Measurements from ENCODE around the gene GP1BB.

Gene GP1BB

GRCh38 chr22:19701420-19702145 lies 21.8 kb upstream of the GP1BB start:
- Histone ChIP-seq H2AK5ac (ENCODE audit: low read depth, low read length) (no peak overlapping the region), H3K23ac (ENCODE audit: low read depth, low read length, poor library complexity) (no peak overlapping the region), H3K14ac (ENCODE audit: low read length) (no peak overlapping the region), H3K27ac (replicated peaks; ENCODE audit: low read length) (no peak overlapping the region), H4K91ac (ENCODE audit: low read depth, low read length, poor library complexity) (no peak overlapping the region), H3K4me2 (ENCODE audit: insufficient read depth, low read length, poor library complexity, severe bottlenecking) (no peak overlapping the region), H3K18ac (ENCODE audit: low read length) (no peak overlapping the region), H3K27me3 (ENCODE audit: control insufficient read depth in 3 of 3, insufficient read depth in 3 of 3, low read depth in 1 of 3, low read length in 3 of 3) (peaks cover 0 to 8% (median 0%) of the 10 kb centered on the region in 3 experiments), H3K4me1 (ENCODE audit: control insufficient read depth in 2 of 2, insufficient read depth in 1 of 2, low read depth in 1 of 2, low read length in 2 of 2) (peaks cover 2 to 8% of the 10 kb centered on the region in 2 donors), H4K8ac (ENCODE audit: low read depth, low read length) (no peak overlapping the region), H2BK5ac (ENCODE audit: low read length) (no peak overlapping the region), H3K9me3 (replicated peaks in 1 of 2; ENCODE audit: control insufficient read depth in 2 of 2, insufficient read depth in 1 of 2, low read depth in 1 of 2, low read length in 2 of 2) (no peaks in the 10 kb centered on the region), H2BK120ac (ENCODE audit: low read depth, low read length) (no peak overlapping the region), H2AFZ (ENCODE audit: low read length) (no peak overlapping the region), H3K79me1 (ENCODE audit: low read depth, low read length) (no peaks in the 10 kb centered on the region), H3K4ac (ENCODE audit: low read length) (no peak overlapping the region), H3K9ac (ENCODE audit: low read depth, low read length, poor library complexity) (no peak overlapping the region), H3K36me3 (replicated peaks in 1 of 2; ENCODE audit: control insufficient read depth in 2 of 2, insufficient read depth in 2 of 2, low read length in 2 of 2) (no peaks in the 10 kb centered on the region), H2BK15ac (ENCODE audit: low read length) (no peak overlapping the region), H2BK12ac (ENCODE audit: low read length) (no peak overlapping the region), H3K4me3 (ENCODE audit: low read length in 2 of 2) (no peak overlapping the region)
- no CpG with 5 or more reads among the region's 10 CpGs for WGBS, 2 donors (ENCODE audit: extremely low coverage in 2 of 2, insufficient read length in 2 of 2, insufficient replicate concordance in 1 of 2)
- no peak for DNase-seq (ENCODE audit: low spot score)

GRCh38 chr22:19703869-19704268 lies 19.5 kb upstream of the GP1BB start:
- Histone ChIP-seq H2BK12ac (ENCODE audit: low read length) (no peak overlapping the region), H3K36me3 (replicated peaks in 1 of 2; ENCODE audit: control insufficient read depth in 2 of 2, insufficient read depth in 2 of 2, low read length in 2 of 2) (no peaks in the 10 kb centered on the region), H4K91ac (ENCODE audit: low read depth, low read length, poor library complexity) (no peak overlapping the region), H3K4me3 (ENCODE audit: low read length in 2 of 2) (no peak overlapping the region), H3K14ac (ENCODE audit: low read length) (no peak overlapping the region), H2BK15ac (ENCODE audit: low read length) (no peak overlapping the region), H3K18ac (ENCODE audit: low read length) (peak overlapping the region; percentile 5), H4K8ac (ENCODE audit: low read depth, low read length) (no peak overlapping the region), H2BK120ac (ENCODE audit: low read depth, low read length) (no peak overlapping the region), H3K9me3 (replicated peaks in 1 of 2; ENCODE audit: control insufficient read depth in 2 of 2, insufficient read depth in 1 of 2, low read depth in 1 of 2, low read length in 2 of 2) (no peaks in the 10 kb centered on the region), H3K23ac (ENCODE audit: low read depth, low read length, poor library complexity) (peak overlapping the region; percentile 80), H2AK5ac (ENCODE audit: low read depth, low read length) (no peak overlapping the region), H3K79me1 (ENCODE audit: low read depth, low read length) (no peaks in the 10 kb centered on the region), H3K4me2 (ENCODE audit: insufficient read depth, low read length, poor library complexity, severe bottlenecking) (no peak overlapping the region), H3K27ac (replicated peaks; ENCODE audit: low read length) (no peak overlapping the region), H3K27me3 (ENCODE audit: control insufficient read depth in 3 of 3, insufficient read depth in 3 of 3, low read depth in 1 of 3, low read length in 3 of 3) (peaks cover 0 to 30% (median 0%) of the 10 kb centered on the region in 3 experiments), H3K4ac (ENCODE audit: low read length) (no peak overlapping the region), H2BK5ac (ENCODE audit: low read length) (no peak overlapping the region), H3K4me1 (ENCODE audit: control insufficient read depth in 2 of 2, insufficient read depth in 1 of 2, low read depth in 1 of 2, low read length in 2 of 2) (peaks cover 2 to 8% of the 10 kb centered on the region in 2 donors), H2AFZ (ENCODE audit: low read length) (no peak overlapping the region), H3K9ac (ENCODE audit: low read depth, low read length, poor library complexity) (no peak overlapping the region)
- WGBS, 2 donors (ENCODE audit: extremely low coverage in 2 of 2, insufficient read length in 2 of 2, insufficient replicate concordance in 1 of 2), result no CpG with 5 or more reads among the region's 9 CpGs
- DNase-seq (ENCODE audit: low spot score), result no peak

DNA sequence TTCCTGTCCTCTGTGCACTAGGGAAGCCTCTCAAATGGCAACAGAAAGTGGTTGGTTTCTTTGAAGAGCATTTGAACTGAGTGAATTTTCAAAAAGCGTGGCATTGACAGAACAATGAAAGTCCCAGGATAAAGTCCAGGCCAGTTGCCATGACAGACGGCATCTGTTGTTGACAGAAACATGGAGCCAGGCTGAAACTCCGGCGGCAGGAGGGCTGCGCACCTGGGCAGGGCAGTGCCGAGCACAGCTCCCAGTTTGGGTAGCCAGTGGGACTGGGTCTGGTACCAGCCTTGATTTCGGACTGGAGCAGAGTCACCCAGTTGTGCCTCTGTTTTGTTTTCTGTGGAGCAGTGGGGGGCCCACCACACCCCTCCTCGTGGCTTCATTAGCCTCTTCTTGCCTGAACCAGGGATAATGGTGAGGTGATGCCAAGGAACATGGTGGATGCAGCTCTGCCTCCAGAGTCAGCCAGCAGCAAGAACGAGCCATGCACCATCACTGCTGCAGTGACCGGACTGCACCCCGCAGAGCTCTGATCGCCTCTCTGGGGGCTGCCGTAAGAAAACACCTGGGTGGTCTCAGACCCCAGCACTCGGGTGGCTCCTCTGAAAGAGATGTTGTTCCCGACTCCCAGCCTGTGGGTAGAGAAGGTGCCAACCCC lies 18.9 kb upstream of the GP1BB start:
- H3K23ac ChIP-seq (ENCODE audit: low read depth, low read length, poor library complexity), result peak overlapping the region; percentile 35
- H3K9ac ChIP-seq (ENCODE audit: low read depth, low read length, poor library complexity), result no peak overlapping the region
- no peaks in the 10 kb centered on the region for H3K36me3 ChIP-seq (replicated peaks in 1 of 2; ENCODE audit: control insufficient read depth in 2 of 2, insufficient read depth in 2 of 2, low read length in 2 of 2)
- H3K4ac ChIP-seq (ENCODE audit: low read length), result peak overlapping the region; percentile 39
- no peak overlapping the region for H4K91ac ChIP-seq (ENCODE audit: low read depth, low read length, poor library complexity)
- H3K27ac ChIP-seq (replicated peaks; ENCODE audit: low read length), result no peak overlapping the region
- H2BK120ac ChIP-seq (ENCODE audit: low read depth, low read length), result no peak overlapping the region
- H3K79me1 ChIP-seq (ENCODE audit: low read depth, low read length), result no peaks in the 10 kb centered on the region
- no CpG with 5 or more reads among the region's 15 CpGs for WGBS, 2 donors (ENCODE audit: extremely low coverage in 2 of 2, insufficient read length in 2 of 2, insufficient replicate concordance in 1 of 2)
- DNase-seq (ENCODE audit: low spot score), result no peak
- H3K18ac ChIP-seq (ENCODE audit: low read length), result peak overlapping the region; percentile 52
- peaks cover 2 to 8% of the 10 kb centered on the region in 2 donors for H3K4me1 ChIP-seq (ENCODE audit: control insufficient read depth in 2 of 2, insufficient read depth in 1 of 2, low read depth in 1 of 2, low read length in 2 of 2)
- no peak overlapping the region for H3K4me2 ChIP-seq (ENCODE audit: insufficient read depth, low read length, poor library complexity, severe bottlenecking)
- H2BK15ac ChIP-seq (ENCODE audit: low read length), result no peak overlapping the region
- H2AFZ ChIP-seq (ENCODE audit: low read length), result no peak overlapping the region
- H2BK12ac ChIP-seq (ENCODE audit: low read length), result no peak overlapping the region
- H3K14ac ChIP-seq (ENCODE audit: low read length), result no peak overlapping the region
- peak overlapping the region in 1 of 2 donors; percentile 27 for H3K4me3 ChIP-seq (ENCODE audit: low read length in 2 of 2)
- H3K27me3 ChIP-seq (ENCODE audit: control insufficient read depth in 3 of 3, insufficient read depth in 3 of 3, low read depth in 1 of 3, low read length in 3 of 3), result peaks cover 0 to 36% (median 0%) of the 10 kb centered on the region in 3 experiments
- no peaks in the 10 kb centered on the region for H3K9me3 ChIP-seq (replicated peaks in 1 of 2; ENCODE audit: control insufficient read depth in 2 of 2, insufficient read depth in 1 of 2, low read depth in 1 of 2, low read length in 2 of 2)
- H4K8ac ChIP-seq (ENCODE audit: low read depth, low read length), result no peak overlapping the region
- H2AK5ac ChIP-seq (ENCODE audit: low read depth, low read length), result peak overlapping the region; percentile 69
- H2BK5ac ChIP-seq (ENCODE audit: low read length), result no peak overlapping the region

DNA sequence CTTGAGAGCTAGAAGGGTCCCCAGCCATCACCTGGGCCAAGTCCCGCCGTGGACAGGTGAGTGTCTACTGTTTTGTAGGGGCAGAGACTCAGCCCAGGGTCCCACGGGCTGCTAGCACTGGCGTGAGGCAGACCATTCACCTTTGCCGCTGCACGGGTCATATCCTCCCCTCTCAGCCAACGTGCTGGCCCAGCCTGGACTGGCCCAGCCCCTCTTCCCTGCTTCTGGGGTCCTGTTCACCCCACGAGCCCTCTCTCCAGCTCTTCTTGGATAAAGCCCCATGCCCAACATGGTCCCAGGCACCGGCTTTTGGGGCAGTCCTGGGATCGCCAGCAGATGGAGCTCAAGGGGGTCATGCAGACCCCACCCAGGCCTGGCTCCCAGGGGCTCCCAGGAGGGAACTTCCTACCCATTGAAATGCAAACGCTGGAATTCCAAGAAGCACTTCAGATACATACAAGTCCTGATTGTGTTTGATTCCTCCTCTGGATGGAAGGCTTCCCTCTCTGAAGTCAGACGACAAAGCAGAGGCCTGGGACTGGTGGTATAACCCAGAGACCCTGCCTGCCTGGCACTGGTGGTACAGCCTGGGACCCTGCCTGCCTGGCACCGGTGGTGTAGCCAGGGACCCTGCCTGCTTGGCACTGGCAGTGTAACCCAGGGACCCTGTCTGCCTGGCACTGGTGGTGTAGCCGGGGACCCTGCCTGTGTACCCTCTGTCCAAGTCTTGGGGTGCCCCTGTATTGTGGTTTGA lies 18.0 kb upstream of the GP1BB start:
- H3K18ac ChIP-seq (ENCODE audit: low read length), result peak overlapping the region; percentile 80
- H2BK120ac ChIP-seq (ENCODE audit: low read depth, low read length), result peak overlapping the region; percentile 91
- no peak overlapping the region for H3K4me2 ChIP-seq (ENCODE audit: insufficient read depth, low read length, poor library complexity, severe bottlenecking)
- no peak overlapping the region for H3K27ac ChIP-seq (replicated peaks; ENCODE audit: low read length)
- DNase-seq (ENCODE audit: low spot score), result no peak
- H3K4me3 ChIP-seq (ENCODE audit: low read length in 2 of 2), result no peak overlapping the region
- peak overlapping the region; percentile 65 for H2BK15ac ChIP-seq (ENCODE audit: low read length)
- H4K91ac ChIP-seq (ENCODE audit: low read depth, low read length, poor library complexity), result peak overlapping the region; percentile 93
- H2BK12ac ChIP-seq (ENCODE audit: low read length), result peak overlapping the region; percentile 14
- H2BK5ac ChIP-seq (ENCODE audit: low read length), result no peak overlapping the region
- H3K9me3 ChIP-seq (replicated peaks in 1 of 2; ENCODE audit: control insufficient read depth in 2 of 2, insufficient read depth in 1 of 2, low read depth in 1 of 2, low read length in 2 of 2), result no peaks in the 10 kb centered on the region
- H3K23ac ChIP-seq (ENCODE audit: low read depth, low read length, poor library complexity), result peak overlapping the region; percentile 97
- H2AFZ ChIP-seq (ENCODE audit: low read length), result no peak overlapping the region
- no peak overlapping the region for H4K8ac ChIP-seq (ENCODE audit: low read depth, low read length)
- no peak overlapping the region for H3K9ac ChIP-seq (ENCODE audit: low read depth, low read length, poor library complexity)
- peaks cover 1% of the 10 kb centered on the region for H3K79me1 ChIP-seq (ENCODE audit: low read depth, low read length)
- H3K4ac ChIP-seq (ENCODE audit: low read length), result no peak overlapping the region
- H3K27me3 ChIP-seq (ENCODE audit: control insufficient read depth in 3 of 3, insufficient read depth in 3 of 3, low read depth in 1 of 3, low read length in 3 of 3), result peaks cover 0 to 45% (median 0%) of the 10 kb centered on the region in 3 experiments
- WGBS, 2 donors (ENCODE audit: extremely low coverage in 2 of 2, insufficient read length in 2 of 2, insufficient replicate concordance in 1 of 2), result no CpG with 5 or more reads among the region's 14 CpGs
- H3K36me3 ChIP-seq (replicated peaks in 1 of 2; ENCODE audit: control insufficient read depth in 2 of 2, insufficient read depth in 2 of 2, low read length in 2 of 2), result no peaks in the 10 kb centered on the region
- peaks cover 2 to 8% of the 10 kb centered on the region in 2 donors for H3K4me1 ChIP-seq (ENCODE audit: control insufficient read depth in 2 of 2, insufficient read depth in 1 of 2, low read depth in 1 of 2, low read length in 2 of 2)
- no peak overlapping the region for H3K14ac ChIP-seq (ENCODE audit: low read length)
- H2AK5ac ChIP-seq (ENCODE audit: low read depth, low read length), result peak overlapping the region; percentile 93
